Left ventricle myocardium inferior (tissue), 1 donor: Measurements from ENCODE around the gene CALCOCO2. TPM values are rescaled to one million over a fixed set of nuclear protein-coding genes. Genes with fewer than 3 reads are reported as not detected.
"Not testable (repeated sequence)": the region's sequence is repeated elsewhere in the genome, so short reads cannot be mapped to it uniquely, and the experiment has no call there.

Source experiments
- DNase-seq: peaks from one replicate; pipeline ENCODE4 v3.0.0-alpha.2; 2020
- H3K27ac ChIP-seq: fragments of 200-600 bp; replicated peaks from 2 replicates; pipeline ENCODE4 v1.8.0; 2021
- H3K27me3 ChIP-seq: fragments of 200-600 bp; 2 replicates; pipeline ENCODE4 v1.8.0; 2021; ENCODE audit warnings: low read depth
- H3K36me3 ChIP-seq: fragments of 200-600 bp; 2 replicates; pipeline ENCODE4 v1.8.0; 2021
- H3K4me1 ChIP-seq: fragments of 200-600 bp; 2 replicates; pipeline ENCODE4 v1.8.0; 2021
- H3K4me3 ChIP-seq: fragments of 200-600 bp; 2 replicates; pipeline ENCODE4 v1.8.0; 2021; ENCODE audit warnings: mild to moderate bottlenecking, moderate library complexity
- H3K9me3 ChIP-seq: fragments of 200-600 bp; replicated peaks from 2 replicates; pipeline ENCODE4 v1.8.0; 2021
- intact Hi-C: fragments of 100-400 bp; cut with micrococcal nuclease; formaldehyde crosslinking; loops from one replicate; pipeline ENCODE4 v1.11.0; 2022
- total RNA-seq: library from RNA; stranded (reverse); fragmentation: NEBNext Ultra II Directional; extraction: Animal tissue kit (Norgen Biotek cat#: 25700); gene quantifications from one replicate; pipeline ENCODE4 v1.2.1, GENCODE V29; 2021
- TF ChIP-seq, protein P1 (sequence below): fragments of 200-600 bp; IDR thresholded peaks from 2 replicates; pipeline ENCODE4 v1.8.0; 2021; ENCODE audit warnings: antibody characterized with exemption, mild to moderate bottlenecking, borderline replicate concordance
- donor health status: DM: no; HTN: yes; CAD: no; lungs with severe emphysema.

Gene CALCOCO2
- total RNA-seq, 1 donor from 2014 or later, result 312 TPM

DNA sequence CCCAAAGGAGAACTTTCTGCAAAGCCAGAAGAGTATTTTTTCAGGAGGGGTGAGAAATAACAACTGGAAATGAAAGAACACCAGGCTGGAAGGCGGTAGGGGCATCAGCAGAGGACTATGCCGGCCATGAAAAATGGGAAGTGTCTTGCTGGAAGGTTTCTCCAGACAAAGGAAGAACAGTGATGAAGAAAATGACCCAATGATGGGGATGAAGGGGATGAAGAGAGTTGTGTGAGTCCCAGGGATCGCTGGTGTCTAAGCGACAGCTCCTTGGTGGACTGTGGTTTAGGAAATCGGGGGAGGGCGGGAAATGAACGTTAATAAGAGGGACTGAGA is 14.4 kb upstream of the CALCOCO2 start:
- H3K27ac ChIP-seq, result peak overlapping the region; percentile 31
- peak overlapping the region; percentile 63 for H3K4me3 ChIP-seq
- no peaks in the 10 kb centered on the region for H3K9me3 ChIP-seq
- H3K36me3 ChIP-seq, result no peaks in the 10 kb centered on the region
- DNase-seq, result no peak
- intact Hi-C loops, result no loop called here
- peaks cover 9% of the 10 kb centered on the region for H3K27me3 ChIP-seq
- TF ChIP-seq, protein P1, sequence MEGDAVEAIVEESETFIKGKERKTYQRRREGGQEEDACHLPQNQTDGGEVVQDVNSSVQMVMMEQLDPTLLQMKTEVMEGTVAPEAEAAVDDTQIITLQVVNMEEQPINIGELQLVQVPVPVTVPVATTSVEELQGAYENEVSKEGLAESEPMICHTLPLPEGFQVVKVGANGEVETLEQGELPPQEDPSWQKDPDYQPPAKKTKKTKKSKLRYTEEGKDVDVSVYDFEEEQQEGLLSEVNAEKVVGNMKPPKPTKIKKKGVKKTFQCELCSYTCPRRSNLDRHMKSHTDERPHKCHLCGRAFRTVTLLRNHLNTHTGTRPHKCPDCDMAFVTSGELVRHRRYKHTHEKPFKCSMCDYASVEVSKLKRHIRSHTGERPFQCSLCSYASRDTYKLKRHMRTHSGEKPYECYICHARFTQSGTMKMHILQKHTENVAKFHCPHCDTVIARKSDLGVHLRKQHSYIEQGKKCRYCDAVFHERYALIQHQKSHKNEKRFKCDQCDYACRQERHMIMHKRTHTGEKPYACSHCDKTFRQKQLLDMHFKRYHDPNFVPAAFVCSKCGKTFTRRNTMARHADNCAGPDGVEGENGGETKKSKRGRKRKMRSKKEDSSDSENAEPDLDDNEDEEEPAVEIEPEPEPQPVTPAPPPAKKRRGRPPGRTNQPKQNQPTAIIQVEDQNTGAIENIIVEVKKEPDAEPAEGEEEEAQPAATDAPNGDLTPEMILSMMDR, result no peak
- peaks cover 18% of the 10 kb centered on the region for H3K4me1 ChIP-seq

DNA sequence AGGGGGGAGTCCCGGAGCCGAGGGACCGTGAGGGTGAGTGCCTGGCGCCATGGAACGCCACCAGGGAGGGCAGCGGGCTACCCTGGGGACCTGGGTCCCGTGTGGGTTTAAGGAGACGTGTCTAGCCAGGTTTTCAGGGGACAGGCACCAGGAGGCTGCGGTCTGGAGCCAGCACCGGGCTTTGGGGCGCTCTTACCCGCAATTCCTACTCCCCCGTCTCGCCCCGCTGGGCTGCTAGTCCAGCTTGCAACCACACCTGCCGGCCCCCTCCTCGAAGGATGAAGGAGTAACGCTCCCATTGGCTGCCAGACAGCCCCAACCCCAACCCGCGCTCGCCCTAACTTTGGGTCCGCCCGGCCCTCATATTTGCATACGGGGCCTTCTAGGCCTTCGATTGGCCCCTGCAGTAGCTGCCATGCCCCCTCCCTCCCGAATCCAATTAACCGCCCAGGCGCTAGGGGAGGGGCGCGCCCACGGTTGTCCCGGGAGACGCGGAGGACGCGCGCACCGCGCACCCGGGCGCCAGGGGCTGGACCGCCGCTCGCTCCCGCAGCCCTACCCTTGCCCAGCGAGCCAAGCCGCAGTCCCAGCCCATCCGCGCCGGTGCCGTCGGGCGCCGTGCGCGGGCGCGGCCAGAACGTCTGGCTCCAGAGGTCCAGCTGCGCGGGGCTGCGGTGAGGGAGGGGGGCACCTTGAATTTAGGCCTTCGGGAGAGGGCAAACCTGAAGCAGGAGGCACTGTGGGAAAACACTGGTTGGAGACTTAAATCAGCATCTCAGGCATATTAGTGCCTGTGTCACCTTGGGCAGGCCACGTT is 13.9 kb upstream of the CALCOCO2 start, which contains the start of gene TTLL6:
TTLL6 (minus strand) TSS at position 456 of the 817 bp plus-strand sequence; CDS start at position 299, 157 bp downstream.
- H3K27me3 ChIP-seq, result peaks cover 9% of the 10 kb centered on the region
- TF ChIP-seq, protein P1, result no peak
- peak within 1 kb of the TSS; percentile 31 for H3K27ac ChIP-seq

DNA sequence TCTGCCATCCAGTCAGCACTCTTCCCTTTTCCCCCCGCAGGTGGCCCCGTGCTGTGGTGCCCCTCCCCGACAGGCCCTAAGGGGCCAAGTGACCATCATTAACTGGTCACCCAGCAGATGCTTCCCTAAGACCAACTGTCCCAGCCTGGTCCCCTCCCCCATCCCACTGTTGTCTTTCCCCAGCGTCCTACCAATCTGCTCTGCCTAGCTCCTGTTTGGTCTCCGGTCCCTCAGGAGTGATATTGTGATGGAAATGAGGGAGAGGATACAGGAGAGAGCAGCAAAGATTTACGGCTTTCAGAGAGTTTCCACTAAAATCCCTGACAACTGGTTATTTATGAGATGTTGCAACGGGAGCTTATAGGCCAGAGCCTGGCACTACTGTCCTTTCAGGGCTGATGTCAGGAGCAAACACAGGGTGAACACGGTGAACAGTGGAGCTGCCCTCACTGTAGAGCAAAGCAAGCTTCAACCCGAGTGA is 12.4 kb upstream of the CALCOCO2 start:
- peaks cover 5% of the 10 kb centered on the region for H3K27me3 ChIP-seq
- H3K4me1 ChIP-seq, result peaks cover 18% of the 10 kb centered on the region
- no peak overlapping the region for H3K27ac ChIP-seq
- no peak for DNase-seq
- no peaks in the 10 kb centered on the region for H3K36me3 ChIP-seq
- no peaks in the 10 kb centered on the region for H3K9me3 ChIP-seq
- intact Hi-C loops, result no loop called here
- no peak overlapping the region for H3K4me3 ChIP-seq
- TF ChIP-seq, protein P1, result no peak

More for the DNA sequence above, 13.9 kb upstream of the CALCOCO2 start, which contains the start of gene TTLL6:
- intact Hi-C loops, result no loop called here
- DNase-seq, result peak; percentile 84
- Histone ChIP-seq H3K36me3 (no peaks in the 10 kb centered on the region), H3K9me3 (no peaks in the 10 kb centered on the region), H3K4me1 (peaks cover 18% of the 10 kb centered on the region), H3K4me3 (peak within 1 kb of the TSS; percentile 63)

DNA sequence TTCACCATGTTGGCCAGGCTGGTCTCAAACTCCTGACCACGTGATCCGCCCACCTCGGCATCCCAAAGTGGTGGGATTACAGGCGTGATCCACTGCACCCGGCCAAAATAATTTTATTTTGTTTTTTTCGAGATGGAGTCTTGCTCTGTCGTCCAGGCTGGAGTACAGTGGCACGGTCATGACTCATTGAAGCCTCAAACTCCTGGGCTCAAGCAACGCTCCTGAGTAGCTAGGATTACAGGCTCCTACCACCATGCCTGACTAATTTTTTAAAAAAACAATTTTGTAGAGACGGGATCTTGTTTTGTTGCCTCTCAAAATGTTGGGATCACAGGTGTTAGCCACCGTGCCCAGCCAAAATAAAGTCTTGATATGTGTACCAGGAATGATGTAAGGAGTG is 11.4 kb upstream of the CALCOCO2 start:
- intact Hi-C loops, result no loop called here
- no peak overlapping the region for H3K27ac ChIP-seq
- H3K9me3 ChIP-seq, result no peaks in the 10 kb centered on the region
- H3K36me3 ChIP-seq, result no peaks in the 10 kb centered on the region
- no peaks in the 10 kb centered on the region for H3K27me3 ChIP-seq
- no peak for DNase-seq
- TF ChIP-seq, protein P1, result no peak
- peaks cover 18% of the 10 kb centered on the region for H3K4me1 ChIP-seq
- H3K4me3 ChIP-seq, result no peak overlapping the region

DNA sequence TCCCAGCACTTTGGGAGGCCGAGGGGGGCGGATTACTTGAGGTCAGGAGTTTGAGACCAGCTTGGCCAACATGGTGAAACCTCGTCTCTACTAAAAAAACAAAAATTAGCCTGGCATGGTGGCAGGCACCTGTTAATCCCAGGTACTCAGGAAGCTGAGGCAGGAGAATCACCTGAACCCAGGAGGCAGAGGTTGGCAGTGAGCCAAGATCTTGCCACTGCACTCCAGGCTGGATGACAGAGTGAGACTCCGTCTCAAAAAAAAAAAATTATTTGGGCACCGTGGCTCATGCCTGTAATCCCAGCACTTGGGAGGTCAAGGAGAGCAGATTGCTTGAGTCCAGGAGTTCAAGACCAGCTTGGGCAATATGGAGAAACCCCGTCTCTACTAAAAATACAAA is 9.9 kb upstream of the CALCOCO2 start:
- DNase-seq, H3K27me3 ChIP-seq, H3K27ac ChIP-seq, H3K9me3 ChIP-seq, intact Hi-C loops, H3K36me3 ChIP-seq, H3K4me3 ChIP-seq: not testable (repeated sequence)
- H3K4me1 ChIP-seq, result peaks cover 18% of the 10 kb centered on the region
